CD14-positive monocyte (primary cell): ENCODE results near the gene THAP7. TPM values are rescaled to one million over a fixed set of nuclear protein-coding genes. Genes with fewer than 3 reads are reported as not detected.
"Not testable (repeated sequence)": the region's sequence is repeated elsewhere in the genome, so short reads cannot be mapped to it uniquely, and the experiment has no call there.

Experiments
- DNase-seq, 3 donors: peaks; one replicate each; pipeline ENCODE4 v3.0.0-alpha.2; 2011 to 2022
- H2AFZ ChIP-seq: 2 replicates; pipeline ENCODE4 v1.6.0; 2012; ENCODE audit warnings: mild to moderate bottlenecking, low read depth, low read length, inconsistent platforms; ENCODE audit not compliant: insufficient read depth, poor library complexity, severe bottlenecking
- H3K27ac ChIP-seq, 2 donors: 1 replicate in 1 of 2; 2 replicates in 1 of 2; pipeline ENCODE4 v1.5.1; 2012 to 2013; ENCODE audit warnings: low read length in 2 of 2, control low read depth in 1 of 2, inconsistent platforms in 1 of 2, low read depth in 1 of 2, mild to moderate bottlenecking in 1 of 2
- H3K27me3 ChIP-seq, 2 donors: one replicate each; pipeline versions ENCODE4 v1.6.0 to v1.6.1; 2011 to 2013; ENCODE audit warnings: low read length in 2 of 2; ENCODE audit not compliant: control insufficient read depth in 2 of 2, insufficient read depth in 2 of 2
- H3K36me3 ChIP-seq, 2 donors: replicated peaks in 1 of 2; 1 replicate in 1 of 2; 2 replicates in 1 of 2; pipeline versions ENCODE4 v1.5.1 to v1.6.1; 2012 to 2013; ENCODE audit warnings: low read length in 2 of 2, control low read depth in 1 of 2, inconsistent platforms in 1 of 2, mild to moderate bottlenecking in 1 of 2; ENCODE audit not compliant: insufficient read depth in 2 of 2, control insufficient read depth in 1 of 2
- H3K4me1 ChIP-seq, 2 donors: 1 replicate in 1 of 2; 2 replicates in 1 of 2; pipeline versions ENCODE4 v1.5.1 to v1.6.1; 2012 to 2013; ENCODE audit warnings: low read length in 2 of 2, control low read depth in 1 of 2, inconsistent platforms in 1 of 2, mild to moderate bottlenecking in 1 of 2, moderate library complexity in 1 of 2; ENCODE audit not compliant: insufficient read depth in 2 of 2, control insufficient read depth in 1 of 2
- H3K4me2 ChIP-seq: replicated peaks from 2 replicates; pipeline ENCODE3; 2012; ENCODE audit warnings: low read length, moderate library complexity, mild to moderate bottlenecking; ENCODE audit not compliant: poor library complexity, severe bottlenecking; ENCODE audit errors: extremely low read depth
- H3K4me3 ChIP-seq, 3 experiments: fragments of 200-600 bp in 1 of 3; sonication (generic) in 1 of 3; replicated peaks in 1 of 3; 1 replicate in 2 of 3; 2 replicates in 1 of 3; pipeline ENCODE4 v1.5.1; 2011 to 2013; ENCODE audit warnings: low read length in 3 of 3, mild to moderate bottlenecking in 3 of 3, control low read depth in 2 of 3, low read depth in 2 of 3, inconsistent platforms in 1 of 3, moderate library complexity in 1 of 3
- H3K79me2 ChIP-seq: 2 replicates; pipeline ENCODE4 v1.6.0; 2012; ENCODE audit warnings: mild to moderate bottlenecking, control low read depth, inconsistent platforms, low read length, moderate library complexity; ENCODE audit not compliant: insufficient read depth
- H3K9ac ChIP-seq: 2 replicates; pipeline ENCODE4 v1.6.0; 2017; ENCODE audit warnings: low read length, mild to moderate bottlenecking; ENCODE audit not compliant: insufficient read depth, poor library complexity, severe bottlenecking
- H3K9me3 ChIP-seq, 2 donors: replicated peaks in 1 of 2; 1 replicate in 1 of 2; 2 replicates in 1 of 2; pipeline versions ENCODE4 v1.5.1 to v1.6.1; 2012 to 2013; ENCODE audit warnings: low read length in 2 of 2, control low read depth in 1 of 2; ENCODE audit not compliant: control insufficient read depth in 1 of 2, insufficient read depth in 1 of 2
- H4K20me1 ChIP-seq: 2 replicates; pipeline ENCODE4 v1.6.0; 2012; ENCODE audit warnings: mild to moderate bottlenecking, low read length, control low read depth, moderate library complexity; ENCODE audit not compliant: insufficient read depth
- H3K27ac Mint-ChIP-seq, 7 donors: one replicate each; pipeline ENCODE4 v1.8.0; 2020; ENCODE audit warnings: mild to moderate bottlenecking in 7 of 7, mixed read lengths in 7 of 7, moderate library complexity in 6 of 7, inconsistent platforms in 2 of 7
- H3K27me3 Mint-ChIP-seq, 3 donors: one replicate each; pipeline ENCODE4 v1.8.0; 2021 to 2022; ENCODE audit warnings: low read depth in 3 of 3, mild to moderate bottlenecking in 3 of 3, mixed read lengths in 3 of 3, moderate library complexity in 3 of 3, inconsistent platforms in 1 of 3
- H3K36me3 Mint-ChIP-seq, 2 donors: one replicate each; pipeline ENCODE4 v1.8.0; 2020; ENCODE audit warnings: mixed read lengths in 2 of 2, inconsistent platforms in 1 of 2, mild to moderate bottlenecking in 1 of 2
- H3K4me1 Mint-ChIP-seq: one replicate; pipeline ENCODE4 v1.8.0; 2020; ENCODE audit warnings: mild to moderate bottlenecking, mixed read lengths
- H3K4me3 Mint-ChIP-seq, 2 donors: one replicate each; pipeline ENCODE4 v1.8.0; 2020; ENCODE audit warnings: mild to moderate bottlenecking in 2 of 2, mixed read lengths in 2 of 2, moderate library complexity in 1 of 2
- H3K9me3 Mint-ChIP-seq, 7 donors: one replicate each; pipeline ENCODE4 v1.8.0; 2020 to 2022; ENCODE audit warnings: mixed read lengths in 7 of 7, mild to moderate bottlenecking in 6 of 7, moderate library complexity in 6 of 7, inconsistent platforms in 2 of 7
- CTCF ChIP-seq: fragments of 200-600 bp; IDR thresholded peaks from one replicate; pipeline ENCODE4 v1.8.0; 2022; ENCODE audit warnings: antibody characterized with exemption, mild to moderate bottlenecking
- WGBS: methylation state at CpG from one replicate; pipeline ENCODE4 v1.1.5; 2013; ENCODE audit warnings: missing lambda C conversion rate; ENCODE audit not compliant: insufficient coverage; 5-methylcytosine and 5-hydroxymethylcytosine counted together
- intact Hi-C, 2 donors: fragments of 100-400 bp; cut with micrococcal nuclease; formaldehyde crosslinking; loops; one replicate each; pipeline versions ENCODE4 v1.15.0 to v1.15.1; 2023
- polyA plus RNA-seq, 3 donors: library from polyadenylated mRNA; depleted of rRNA in 1 of 3; unstranded in 2 of 3; stranded (reverse) in 1 of 3; fragments of 300-500 nt in 2 of 3; fragments of >200 nt in 1 of 3; fragmentation: Illumina TruSeq in 2 of 3; gene quantifications; 1 replicate in 2 of 3; 2 replicates in 1 of 3; pipeline ENCODE4 v1.2.3, GENCODE V29; 2012 to 2021

Gene THAP7
- polyA plus RNA-seq, 3 donors = 18.4 to 22.9 (median 19.8) TPM

- H3K27ac ChIP-seq = no peak overlapping the region
- Mint-ChIP-seq H3K4me1 (peaks cover 10% of the 10 kb centered on the region), H3K4me3 (no peak overlapping the region), H3K27me3 (peaks cover 11 to 19% (median 12%) of the 10 kb centered on the region in 3 donors), H3K9me3 (no peaks in the 10 kb centered on the region), H3K36me3 (no peaks in the 10 kb centered on the region), H3K27ac (peak overlapping the region in 1 of 7 donors; percentile 26)
- no peak overlapping the region for H2AFZ ChIP-seq
- H3K36me3 ChIP-seq = no peaks in the 10 kb centered on the region
- no peak overlapping the region for H3K4me2 ChIP-seq
- intact Hi-C loops = loop anchor here in 1 of 2 donors (5.0 to 10.0 kb wide), 2 partner anchors 48 to 125 kb away; no protein-coding TSS in a partner anchor
- no peak overlapping the region for H3K9ac ChIP-seq
- H3K4me1 ChIP-seq = peaks cover 13 to 15% of the 10 kb centered on the region in 2 donors
- no peak for DNase-seq
- no peak overlapping the region for H3K4me3 ChIP-seq
- no peak for TF ChIP-seq CTCF
- H3K79me2 ChIP-seq = no peaks in the 10 kb centered on the region
- H3K27me3 ChIP-seq = peaks cover 0 to 8% of the 10 kb centered on the region in 2 donors
- WGBS = 88% methylated on average over 8 of the region's 10 CpGs
- H4K20me1 ChIP-seq = no peaks in the 10 kb centered on the region
- no peaks in the 10 kb centered on the region for H3K9me3 ChIP-seq
These were observed 7.9 kb upstream of the THAP7 start for GRCh38 chr22:21009638-21010425.

GRCh38 chr22:21009208-21009607 is 7.3 kb upstream of the THAP7 start:
- H3K9ac ChIP-seq, H2AFZ ChIP-seq, intact Hi-C loops, H3K9me3 Mint-ChIP-seq, H3K27ac ChIP-seq, H3K4me1 ChIP-seq, H3K4me1 Mint-ChIP-seq, H3K27me3 ChIP-seq, H3K4me3 Mint-ChIP-seq, H3K36me3 ChIP-seq, H4K20me1 ChIP-seq, H3K79me2 ChIP-seq, H3K36me3 Mint-ChIP-seq, H3K4me2 ChIP-seq, DNase-seq, H3K9me3 ChIP-seq, H3K4me3 ChIP-seq: not testable (repeated sequence)
- Mint-ChIP-seq H3K27ac (peak overlapping the region in 1 of 7 donors; percentile 17), H3K27me3 (peaks cover 7 to 13% (median 9%) of the 10 kb centered on the region in 3 donors)
- 94% methylated on average over 8 of the region's 13 CpGs for WGBS
